HepG2 (cell line): Measurements from ENCODE around the gene APBB2. TPM values are rescaled to one million over a fixed set of nuclear protein-coding genes. Genes with fewer than 3 reads are reported as not detected.

Experiments used
- DMTF1 ChIP-seq: sonication (generic); formaldehyde crosslinking; IDR thresholded peaks from 2 replicates; pipeline ENCODE4 v1.4.0; 2020; ENCODE audit warnings: mild to moderate bottlenecking, missing genetic modification reagents
- HBP1 ChIP-seq: IDR thresholded peaks from 2 replicates; pipeline ENCODE4 v1.6.1; 2016; ENCODE audit warnings: low read depth, control low read depth
- HINFP ChIP-seq: sonication (generic); formaldehyde crosslinking; IDR thresholded peaks from 2 replicates; pipeline ENCODE4 v1.4.0; 2020; ENCODE audit warnings: low read depth, mild to moderate bottlenecking, missing genetic modification reagents
- MAF1 ChIP-seq: sonication (generic); formaldehyde crosslinking; IDR thresholded peaks from 2 replicates; pipeline ENCODE4 v1.5.0; 2020; ENCODE audit warnings: missing genetic modification reagents, borderline replicate concordance
- PAXIP1 ChIP-seq: sonication (generic); formaldehyde crosslinking; conservative IDR thresholded peaks from 2 replicates; pipeline ENCODE4 v1.4.0; 2020; ENCODE audit warnings: mild to moderate bottlenecking, missing genetic modification reagents, moderate library complexity
- PLSCR1 ChIP-seq: sonication (generic); formaldehyde crosslinking; IDR thresholded peaks from 2 replicates; pipeline ENCODE4 v1.5.0; 2020; ENCODE audit warnings: missing genetic modification reagents, mild to moderate bottlenecking, borderline replicate concordance
- ZFP91 ChIP-seq: sonication (generic); formaldehyde crosslinking; IDR thresholded peaks from 2 replicates; pipeline ENCODE4 v1.9.0; 2022; ENCODE audit warnings: missing genetic modification reagents, mild to moderate bottlenecking, borderline replicate concordance
- ZNF20 ChIP-seq: sonication (generic); formaldehyde crosslinking; IDR thresholded peaks from 2 replicates; pipeline ENCODE4 v1.4.0; 2020; ENCODE audit warnings: mild to moderate bottlenecking, moderate library complexity, missing genetic modification reagents
- ZNF382 ChIP-seq: sonication (generic); formaldehyde crosslinking; IDR thresholded peaks from 2 replicates; pipeline ENCODE4 v1.5.0; 2020; ENCODE audit warnings: missing genetic modification reagents, mild to moderate bottlenecking, borderline replicate concordance
- ZNF446 ChIP-seq: sonication (generic); formaldehyde crosslinking; IDR thresholded peaks from 2 replicates; pipeline ENCODE4 v1.5.0; 2020; ENCODE audit warnings: mild to moderate bottlenecking, missing genetic modification reagents
- ZNF530 ChIP-seq: sonication (generic); formaldehyde crosslinking; IDR thresholded peaks from 2 replicates; pipeline ENCODE4 v1.5.0; 2020; ENCODE audit warnings: low read depth, mild to moderate bottlenecking, missing genetic modification reagents
- ZNF572 ChIP-seq: sonication (generic); formaldehyde crosslinking; IDR thresholded peaks from 2 replicates; pipeline ENCODE4 v1.5.1; 2020; ENCODE audit warnings: mild to moderate bottlenecking, missing genetic modification reagents
- polyA plus RNA-seq, 8 experiments: library from polyadenylated mRNA; depleted of rRNA in 3 of 8; stranded (reverse) in 7 of 8; unstranded in 1 of 8; fragments of >200 nt; fragmentation: Illumina TruSeq in 4 of 8; extraction: Trizol in 4 of 8; gene quantifications; 2 replicates each; pipeline versions ENCODE4 v1.2.1 to v1.2.3, GENCODE V29; 2011 to 2016; ENCODE audit warnings: low read depth in 4 of 8, missing spikeins in 1 of 8, mixed read lengths in 1 of 8; ENCODE audit not compliant: insufficient read depth in 1 of 8
- total RNA-seq, 5 experiments: library from RNA; depleted of rRNA; stranded (reverse); fragments of >200 nt; fragmentation: Illumina TruSeq; extraction: Trizol; gene quantifications; 2 replicates each; pipeline ENCODE4 v1.2.3, GENCODE V29; 2016; ENCODE audit warnings: low read depth in 1 of 5

APBB2 gene
- total and polyA plus RNA-seq, 2 of the 13 experiments (the other 11 are each of a cell fraction or from before 2014, with no cell fraction given): 11.7 to 17.0 TPM

- TF ChIP-seq DMTF1 (CRISPR knock-in tag) (no peak), ZNF446 (no peak), ZNF530 (CRISPR knock-in tag) (no peak), ZNF382 (CRISPR knock-in tag) (no peak), MAF1 (0 out of 2 replicates have a peak, but pooled peaks have one; percentile 52), ZFP91 (peak; percentile 29; the same call in 1 of the 2 replicates), HINFP (CRISPR knock-in tag) (no peak), HBP1 (CRISPR knock-in tag) (no peak), PLSCR1 (CRISPR knock-in tag) (no peak), PAXIP1 (no peak), ZNF572 (CRISPR knock-in tag) (no peak), ZNF20 (no peak)
Measured at GRCh38 chr4:41214136-41214824, at the start of gene APBB2 (continued).
